GM21526 (cell line): ENCODE results near the gene LRMDA.

Source experiments
- ATAC-seq: cut with Tn5 transposase; IDR thresholded peaks from one replicate; pipeline ENCODE4 v1.9.1; 2021; ENCODE audit warnings: moderate library complexity; ENCODE audit not compliant: unreplicated experiment, low FRiP score

The LRMDA gene

GRCh38 chr10:75654772-75655171, 223.3 kb downstream of the LRMDA start:
- ATAC-seq, result no peak

GRCh38 chr10:75655791-75656451, 224.5 kb downstream of the LRMDA start:
- no peak for ATAC-seq

- no peak for ATAC-seq
Measured at GRCh38 chr10:75657351-75657750, 225.9 kb downstream of the LRMDA start.

GRCh38 chr10:75658036-75658435, 226.6 kb downstream of the LRMDA start:
- no peak for ATAC-seq

DNA sequence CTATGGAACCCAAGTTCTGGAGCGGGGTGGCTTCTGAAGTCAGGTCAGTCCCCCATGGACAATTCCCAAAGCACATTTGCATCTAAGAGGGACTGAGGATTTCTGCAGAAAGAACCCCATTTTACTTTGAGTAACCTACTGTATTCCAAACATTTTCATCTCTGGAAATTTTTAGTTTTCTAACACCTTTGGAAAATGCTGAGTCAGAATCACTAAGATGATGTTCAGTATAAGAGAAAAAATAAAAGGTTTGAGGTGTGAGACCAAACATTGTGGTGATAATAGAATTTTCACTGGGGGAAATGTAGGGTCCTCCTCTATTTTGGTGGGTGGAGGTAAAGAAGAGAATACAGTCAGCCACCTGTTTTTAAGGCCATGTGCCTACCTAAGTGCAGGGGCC, 227.1 kb downstream of the LRMDA start:
- ATAC-seq, result no peak

- no peak for ATAC-seq
Measured at GRCh38 chr10:75658915-75659314, 227.5 kb downstream of the LRMDA start.

DNA sequence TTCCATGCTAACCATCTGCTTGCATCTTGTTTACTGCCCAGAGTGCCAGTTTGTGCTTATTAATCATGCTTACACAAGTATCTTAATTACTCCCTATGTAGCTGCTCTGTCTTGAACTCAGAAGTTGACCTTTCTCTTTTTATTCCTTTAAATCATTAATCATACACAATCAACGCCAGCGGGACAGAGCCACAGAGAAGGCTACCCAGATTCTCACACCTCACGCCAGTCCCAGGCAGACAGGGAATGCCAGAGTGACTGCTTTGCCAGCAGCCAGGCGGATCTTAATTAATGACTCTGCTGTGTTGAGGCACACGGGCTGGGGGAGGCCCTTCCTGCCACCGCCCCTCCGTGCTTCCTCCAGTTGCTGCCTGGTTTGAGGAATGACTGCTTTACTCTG, 229.4 kb downstream of the LRMDA start:
- ATAC-seq, result no peak

DNA sequence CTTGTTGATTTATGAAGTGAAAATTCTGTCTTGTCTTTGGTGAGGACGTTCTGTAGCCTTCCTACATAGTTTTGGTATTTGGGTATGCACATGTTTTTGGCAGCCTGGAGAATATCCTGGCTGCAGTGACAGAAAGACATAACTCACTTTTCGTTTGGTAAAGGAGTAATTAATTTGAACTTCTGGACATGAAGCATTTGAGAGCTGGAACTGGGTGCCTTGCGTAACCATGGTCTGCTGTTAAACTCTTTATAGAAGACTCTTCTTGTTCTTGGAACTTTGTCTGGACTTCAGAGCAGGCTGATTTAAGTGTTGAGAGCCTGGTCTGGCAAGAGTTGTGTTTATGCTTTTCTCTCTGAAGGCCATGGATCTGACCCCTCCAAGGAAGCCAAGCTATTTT, 231.3 kb downstream of the LRMDA start:
- ATAC-seq, result no peak

- ATAC-seq, result no peak
Measured at GRCh38 chr10:75663947-75664664, 232.7 kb downstream of the LRMDA start.

DNA sequence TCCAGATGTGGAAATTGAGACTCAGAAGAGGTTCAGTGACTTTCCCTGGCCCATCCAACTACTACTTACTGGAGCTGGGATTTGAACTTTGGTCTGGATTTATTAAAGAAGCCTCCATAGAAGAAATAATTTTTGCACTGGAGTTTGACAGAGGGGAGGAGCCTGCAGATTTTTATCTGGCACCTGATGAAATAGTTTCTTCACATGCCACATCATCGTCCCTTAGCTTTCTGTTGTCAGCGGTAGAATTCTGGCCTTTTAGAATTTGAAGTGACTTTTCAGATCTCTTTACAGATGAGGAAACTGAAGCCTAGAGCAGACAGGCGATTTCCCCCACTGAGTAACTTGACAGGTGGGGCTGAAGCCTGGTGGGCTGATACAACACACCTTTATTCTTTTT, 233.5 kb downstream of the LRMDA start:
- ATAC-seq, result no peak

DNA sequence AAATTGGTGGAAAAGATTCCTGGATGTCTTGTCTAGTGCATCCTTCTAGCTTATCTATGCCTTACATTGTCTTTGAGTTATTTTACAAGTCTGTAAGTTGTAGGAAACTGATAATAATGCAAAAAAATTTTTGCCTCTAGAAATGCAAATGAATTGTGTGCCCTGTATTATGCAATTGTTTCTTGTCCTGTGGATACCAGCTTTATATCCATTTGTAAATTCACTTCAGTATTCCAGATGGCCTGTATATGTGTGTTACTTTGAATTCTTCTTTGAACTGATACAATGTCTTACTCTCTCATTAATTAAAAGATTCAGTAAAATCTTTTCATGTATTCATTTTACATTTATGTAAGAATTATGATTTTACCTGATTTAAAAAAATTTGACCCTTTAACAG, 234.3 kb downstream of the LRMDA start:
- no peak for ATAC-seq

- ATAC-seq, result no peak
Measured at GRCh38 chr10:75672111-75672671, 240.8 kb downstream of the LRMDA start.

GRCh38 chr10:75672842-75673241, 241.4 kb downstream of the LRMDA start:
- ATAC-seq, result no peak

DNA sequence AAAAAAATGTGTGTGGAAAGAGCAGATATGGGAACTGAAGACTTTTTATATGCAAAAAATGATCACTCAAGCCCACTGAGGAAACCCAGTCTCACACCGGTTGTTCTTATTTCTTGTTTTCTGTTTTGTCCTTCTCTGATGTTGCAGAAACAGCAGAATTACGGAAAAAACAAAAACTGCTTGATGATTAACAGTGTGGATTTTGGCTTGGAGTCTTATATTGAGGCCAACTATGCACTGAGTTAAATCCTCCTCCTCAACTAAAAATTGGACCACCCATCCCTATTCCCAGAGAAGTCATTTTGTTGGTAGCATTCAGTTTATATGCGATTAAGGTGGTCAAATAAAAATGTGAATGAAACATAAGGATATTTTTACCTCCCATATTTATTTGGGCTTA, 246.1 kb downstream of the LRMDA start:
- no peak for ATAC-seq

DNA sequence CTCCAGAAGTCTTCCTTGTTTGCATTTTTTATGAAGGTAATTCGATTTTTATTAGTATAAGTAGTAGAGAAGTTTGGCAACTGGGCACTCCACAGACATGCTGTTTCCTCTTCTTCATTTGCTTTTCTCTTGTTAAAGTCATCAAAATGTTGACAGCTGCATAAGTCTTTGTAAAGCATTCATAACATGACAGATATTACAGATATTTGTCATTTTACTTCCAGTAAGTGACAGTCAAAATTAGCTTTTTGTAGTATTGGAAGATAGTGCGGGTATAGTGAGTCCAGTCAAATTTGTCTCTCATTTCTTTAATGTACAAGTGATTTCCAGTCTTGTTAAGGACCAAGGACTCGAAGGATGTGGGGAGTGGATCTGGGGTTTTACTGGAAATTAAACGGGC, 247.1 kb downstream of the LRMDA start:
- no peak for ATAC-seq

DNA sequence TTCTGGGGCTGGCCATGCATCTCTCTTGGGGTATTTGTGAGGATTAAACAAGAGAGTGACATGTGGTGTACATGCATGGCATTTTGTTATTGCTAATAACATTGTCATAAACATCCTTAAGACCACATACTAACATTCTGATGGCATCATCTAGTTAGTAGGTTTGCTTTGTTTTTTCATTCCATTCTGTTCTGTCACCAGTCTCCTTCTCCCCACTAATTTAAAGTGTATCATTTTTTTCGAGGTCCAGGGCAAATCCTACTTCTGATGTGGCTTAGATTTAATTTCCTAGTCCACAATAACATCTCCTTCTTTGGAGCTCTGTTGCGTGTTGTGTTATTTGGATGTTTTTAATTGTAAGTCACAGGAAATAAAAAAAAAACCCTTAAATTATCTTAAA, 248.1 kb downstream of the LRMDA start:
- no peak for ATAC-seq

GRCh38 chr10:75681334-75681733, 249.9 kb downstream of the LRMDA start:
- ATAC-seq, result no peak

DNA sequence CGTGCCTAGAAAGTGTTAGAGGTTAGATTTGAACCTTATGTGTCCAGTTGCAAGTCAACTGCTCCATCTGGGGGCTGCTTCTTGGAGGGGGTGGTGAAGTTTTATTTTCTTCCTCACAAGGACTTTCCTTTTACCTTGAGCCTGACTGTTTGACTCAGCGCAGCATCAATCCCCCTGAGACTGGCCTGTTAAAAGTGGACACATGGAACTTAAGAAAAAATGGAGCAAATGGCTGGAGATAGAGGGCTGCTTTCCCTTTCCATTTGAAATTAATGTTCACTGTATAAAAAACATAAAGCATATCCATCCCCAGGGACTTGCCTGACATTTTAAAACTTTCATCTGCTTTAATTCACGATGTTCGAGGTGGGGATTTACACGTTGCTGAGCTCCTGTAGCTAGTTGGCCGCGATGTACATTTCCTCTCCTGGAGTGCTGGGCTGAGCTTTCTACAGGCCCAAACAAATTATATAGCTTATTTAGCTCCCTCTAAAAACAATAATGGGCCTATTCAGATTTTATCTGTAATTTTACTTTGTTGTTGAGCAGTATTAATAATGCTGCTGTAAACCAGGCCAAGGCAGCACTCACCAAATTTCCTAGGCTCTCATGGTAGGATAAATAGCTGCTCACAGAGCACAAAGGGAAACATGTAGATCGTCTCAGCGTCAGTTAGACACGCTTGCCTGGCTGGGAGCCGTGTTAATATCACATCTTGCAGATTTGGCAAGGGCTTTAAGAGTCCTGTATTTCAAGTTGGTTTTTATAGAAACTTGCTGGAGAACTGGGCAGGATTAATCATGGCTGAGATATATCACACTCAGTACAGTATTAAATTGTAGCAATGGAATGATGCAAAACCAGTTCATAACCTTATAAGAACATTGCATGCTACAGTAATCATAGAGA, 251.5 kb downstream of the LRMDA start:
- ATAC-seq, result no peak

- ATAC-seq, result no peak
Measured at GRCh38 chr10:75685187-75685586, 253.8 kb downstream of the LRMDA start.

DNA sequence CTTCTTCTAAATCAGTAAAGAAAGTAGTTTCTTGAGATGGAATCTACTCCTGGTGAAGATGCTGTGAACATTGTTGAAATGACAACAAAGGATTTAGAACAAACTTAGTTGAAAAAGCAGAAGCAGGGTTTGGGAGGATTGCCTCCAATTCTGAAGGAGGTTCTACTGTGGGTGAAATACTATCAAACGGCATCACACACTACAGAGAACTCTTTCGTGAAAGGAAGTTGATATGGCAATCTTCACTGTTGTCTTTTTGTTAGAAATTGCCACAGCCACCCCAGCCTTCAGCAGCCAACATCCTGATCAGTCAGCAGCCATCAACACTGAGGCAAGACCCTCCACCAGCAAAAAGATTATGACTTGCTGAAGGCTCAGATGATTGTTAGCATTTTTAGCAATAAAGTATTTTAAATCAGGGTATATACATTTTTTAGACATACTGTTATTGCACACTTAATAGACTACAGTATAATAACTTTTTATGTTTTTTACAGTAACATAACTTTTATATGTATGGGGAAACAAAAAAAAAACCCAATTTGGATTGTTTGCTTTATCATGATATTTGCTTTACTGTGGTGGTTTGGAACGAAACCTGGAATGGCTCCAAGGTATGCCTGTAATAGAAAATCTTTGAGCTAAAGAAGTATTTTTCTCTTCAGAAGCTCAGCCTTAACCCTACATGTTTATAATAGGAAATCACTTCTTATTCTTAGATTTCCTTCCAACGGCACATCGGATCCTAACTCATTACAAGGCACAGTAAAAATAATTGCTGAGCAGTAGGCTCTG, 257.3 kb downstream of the LRMDA start:
- ATAC-seq, result no peak
